A673 (cell line): ENCODE results near the gene GPR158. TPM values are rescaled to one million over a fixed set of nuclear protein-coding genes. Genes with fewer than 3 reads are reported as not detected.

Experiments
- BruUV-seq: library from RNA; stranded (reverse); fragments of 400-500 nt; replicated peaks from 2 replicates; lab custom pipeline; 2021; lab: Mats Ljungman, UMichigan
- CTCF ChIA-PET: fragments of 300-600 bp; sonication (Branson Sonifier 250); formaldehyde crosslinking; loops from one replicate; lab custom pipeline; 2022; ENCODE audit warnings: antibody characterized with exemption; lab: Charles Lee
- POLR2A ChIA-PET: fragments of 300-600 bp; sonication (Branson Sonifier 250); formaldehyde crosslinking; loops from one replicate; lab custom pipeline; 2022; ENCODE audit warnings: antibody characterized with exemption; ENCODE audit not compliant: low non-redundant PET; lab: Charles Lee
- DNase-seq: peaks from one replicate; pipeline ENCODE4 v3.0.0-alpha.2; 2015; ENCODE audit warnings: low spot score
- H3K27ac ChIP-seq: fragments of 200-600 bp; sonication (generic); 2 replicates; pipeline ENCODE4 v1.5.1; 2016; ENCODE audit warnings: mixed run types, low read depth, mild to moderate bottlenecking, mixed read lengths, antibody characterized with exemption, low read length; ENCODE audit not compliant: poor library complexity, severe bottlenecking
- H3K27me3 ChIP-seq: fragments of 200-600 bp; sonication (generic); replicated peaks from 2 replicates; pipeline ENCODE4 v1.6.1; 2017; ENCODE audit warnings: mixed run types, low read depth, mild to moderate bottlenecking, mixed read lengths, antibody characterized with exemption, low read length; ENCODE audit not compliant: insufficient read depth, poor library complexity
- H3K36me3 ChIP-seq: fragments of 200-600 bp; sonication (generic); 2 replicates; pipeline ENCODE4 v1.6.1; 2016; ENCODE audit warnings: mixed run types, mild to moderate bottlenecking, mixed read lengths, antibody characterized with exemption, low read length; ENCODE audit not compliant: insufficient read depth, poor library complexity, severe bottlenecking
- H3K4me1 ChIP-seq: fragments of 200-600 bp; sonication (generic); 2 replicates; pipeline ENCODE4 v1.6.1; 2017; ENCODE audit warnings: mixed run types, mild to moderate bottlenecking, mixed read lengths, antibody characterized with exemption, low read length; ENCODE audit not compliant: insufficient read depth, poor library complexity, severe bottlenecking
- H3K4me3 ChIP-seq: fragments of 200-600 bp; sonication (generic); 2 replicates; pipeline ENCODE4 v1.5.1; 2016; ENCODE audit warnings: low read depth, mixed run types, mild to moderate bottlenecking, mixed read lengths, low read length; ENCODE audit not compliant: poor library complexity, severe bottlenecking
- H3K9me3 ChIP-seq: fragments of 200-600 bp; sonication (generic); 2 replicates; pipeline ENCODE4 v1.6.1; 2016; ENCODE audit warnings: mixed run types, low read depth, mild to moderate bottlenecking, mixed read lengths, antibody characterized with exemption, low read length; ENCODE audit not compliant: poor library complexity, severe bottlenecking
- EZH2 ChIP-seq: fragments of 200-600 bp; sonication (generic); IDR thresholded peaks from 2 replicates; pipeline ENCODE4 v1.6.1; 2017; ENCODE audit warnings: borderline replicate concordance, low read depth, mild to moderate bottlenecking, mixed read lengths, antibody characterized with exemption, low read length; ENCODE audit not compliant: poor library complexity, severe bottlenecking
- intact Hi-C: fragments of 100-400 bp; cut with micrococcal nuclease; formaldehyde crosslinking; loops from one replicate; pipeline ENCODE4 v1.10.0; 2022; ENCODE audit not compliant: unreplicated experiment
- total RNA-seq: library from RNA; stranded (reverse); gene quantifications from 2 replicates; pipeline ENCODE4 v1.2.3, GENCODE V29; 2021
- TF ChIP-seq, protein P1 (sequence below): fragments of 300-800, 200-600 bp; sonication (generic); conservative IDR thresholded peaks from 2 replicates; pipeline ENCODE4 v1.5.1; 2017; ENCODE audit warnings: low read depth, mild to moderate bottlenecking, antibody characterized with exemption, low read length, moderate library complexity, mixed read lengths

The GPR158 gene
- total RNA-seq, 1 experiment from 2014 or later, result not detected

DNA sequence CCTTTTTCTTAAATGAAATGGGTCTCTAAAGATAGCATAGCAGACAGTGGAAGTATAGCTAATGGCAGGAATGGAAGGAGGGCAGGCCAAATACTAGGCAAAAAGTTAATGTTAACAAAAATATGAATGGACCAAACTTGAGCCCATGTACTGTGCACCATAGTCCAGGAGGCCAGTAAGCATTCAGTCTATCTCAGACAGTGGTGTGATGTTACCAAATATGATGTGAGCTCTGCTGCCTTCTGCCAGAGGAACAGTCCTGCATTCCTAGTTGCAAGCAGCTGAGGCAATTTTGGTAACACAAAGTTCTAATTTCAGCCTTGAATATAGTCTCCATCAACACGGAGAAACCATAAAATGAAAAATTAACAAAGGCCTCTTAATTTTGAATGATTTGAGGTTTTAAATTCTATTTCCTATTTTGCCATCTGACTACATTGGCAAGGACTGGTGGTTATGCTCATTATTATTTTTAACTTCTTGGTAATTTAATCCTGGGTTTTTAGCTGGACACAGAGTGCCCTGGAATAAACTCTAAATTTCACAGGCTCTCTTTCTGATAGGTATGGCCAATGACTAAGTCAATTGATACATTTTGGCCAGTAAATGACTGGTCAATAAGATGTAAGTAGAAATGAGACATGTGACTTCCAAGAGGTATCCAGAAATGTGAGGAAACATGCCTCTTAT, 442.2 kb downstream of the GPR158 start:
- intact Hi-C loops, result no loop called here
- no TSS peak for BruUV-seq
- TF ChIP-seq EZH2, result no peak
- TF ChIP-seq, protein P1, sequence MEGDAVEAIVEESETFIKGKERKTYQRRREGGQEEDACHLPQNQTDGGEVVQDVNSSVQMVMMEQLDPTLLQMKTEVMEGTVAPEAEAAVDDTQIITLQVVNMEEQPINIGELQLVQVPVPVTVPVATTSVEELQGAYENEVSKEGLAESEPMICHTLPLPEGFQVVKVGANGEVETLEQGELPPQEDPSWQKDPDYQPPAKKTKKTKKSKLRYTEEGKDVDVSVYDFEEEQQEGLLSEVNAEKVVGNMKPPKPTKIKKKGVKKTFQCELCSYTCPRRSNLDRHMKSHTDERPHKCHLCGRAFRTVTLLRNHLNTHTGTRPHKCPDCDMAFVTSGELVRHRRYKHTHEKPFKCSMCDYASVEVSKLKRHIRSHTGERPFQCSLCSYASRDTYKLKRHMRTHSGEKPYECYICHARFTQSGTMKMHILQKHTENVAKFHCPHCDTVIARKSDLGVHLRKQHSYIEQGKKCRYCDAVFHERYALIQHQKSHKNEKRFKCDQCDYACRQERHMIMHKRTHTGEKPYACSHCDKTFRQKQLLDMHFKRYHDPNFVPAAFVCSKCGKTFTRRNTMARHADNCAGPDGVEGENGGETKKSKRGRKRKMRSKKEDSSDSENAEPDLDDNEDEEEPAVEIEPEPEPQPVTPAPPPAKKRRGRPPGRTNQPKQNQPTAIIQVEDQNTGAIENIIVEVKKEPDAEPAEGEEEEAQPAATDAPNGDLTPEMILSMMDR, result no peak
- Histone ChIP-seq H3K4me1 (peaks cover 2% of the 10 kb centered on the region), H3K27me3 (no peaks in the 10 kb centered on the region), H3K27ac (no peak overlapping the region), H3K4me3 (no peak overlapping the region), H3K9me3 (no peaks in the 10 kb centered on the region), H3K36me3 (no peaks in the 10 kb centered on the region)
- POLR2A ChIA-PET, result no interaction called here
- DNase-seq, result no peak
- CTCF ChIA-PET, result no interaction called here

DNA sequence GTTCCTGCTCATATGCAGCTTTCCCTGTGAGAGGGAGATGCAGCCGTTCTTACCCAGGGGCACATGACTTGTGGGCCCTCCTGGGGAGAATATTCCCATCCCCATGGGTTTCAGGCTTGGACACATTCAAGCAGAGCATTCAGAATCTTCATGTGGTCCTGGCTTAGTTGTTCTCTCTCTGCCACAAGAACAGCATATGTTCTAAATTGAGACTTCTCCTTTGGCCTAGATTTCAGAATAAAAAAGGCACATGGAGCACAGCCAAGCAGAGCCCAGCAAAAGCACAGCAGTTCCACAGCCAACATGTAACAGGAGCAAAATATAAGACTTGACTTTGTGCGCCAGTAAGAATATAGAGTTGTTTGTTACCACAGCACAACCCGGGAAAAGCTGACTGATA, 452.8 kb downstream of the GPR158 start:
- CTCF ChIA-PET, result no interaction called here
- DNase-seq, result no peak
- Histone ChIP-seq H3K4me3 (no peak overlapping the region), H3K27me3 (no peaks in the 10 kb centered on the region), H3K27ac (no peak overlapping the region), H3K9me3 (no peaks in the 10 kb centered on the region), H3K4me1 (no peaks in the 10 kb centered on the region), H3K36me3 (no peaks in the 10 kb centered on the region)
- BruUV-seq, result no TSS peak
- TF ChIP-seq, protein P1, result no peak
- TF ChIP-seq EZH2, result no peak
- intact Hi-C loops, result no loop called here
- POLR2A ChIA-PET, result no interaction called here

DNA sequence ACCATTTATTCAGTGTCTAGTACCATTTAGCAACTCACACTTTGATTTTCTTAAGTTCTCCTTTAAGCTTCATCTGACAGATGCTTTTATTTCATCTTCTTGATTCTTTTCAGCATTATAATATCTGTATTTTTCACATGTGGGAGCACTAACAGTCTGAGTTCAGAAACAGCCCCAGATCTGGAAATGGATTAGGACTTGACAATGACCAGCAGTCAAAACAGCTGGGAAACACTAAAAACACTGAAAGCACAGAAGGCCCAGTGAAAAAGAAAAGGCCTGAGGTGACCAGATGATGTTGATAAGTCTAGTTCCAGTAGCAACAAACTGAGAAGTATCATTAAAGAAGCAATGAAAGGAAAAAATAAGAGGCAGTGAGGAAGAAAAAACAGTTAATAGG, 454.5 kb downstream of the GPR158 start:
- H3K4me3 ChIP-seq, result no peak overlapping the region
- intact Hi-C loops, result no loop called here
- ChIA-PET POLR2A (no interaction called here), CTCF (no interaction called here)
- H3K9me3 ChIP-seq, result no peaks in the 10 kb centered on the region
- no peaks in the 10 kb centered on the region for H3K27me3 ChIP-seq
- H3K27ac ChIP-seq, result no peak overlapping the region
- BruUV-seq, result no TSS peak
- TF ChIP-seq, protein P1, result no peak
- no peaks in the 10 kb centered on the region for H3K4me1 ChIP-seq
- DNase-seq, result no peak
- H3K36me3 ChIP-seq, result no peaks in the 10 kb centered on the region
